SK-N-SH (cell line): ENCODE measurements around the gene VPS35. TPM values are rescaled to one million over a fixed set of nuclear protein-coding genes. Genes with fewer than 3 reads are reported as not detected.

Experiments
- CTCF ChIA-PET: fragments of 300-600, 350-600 bp; formaldehyde crosslinking; extraction: SDS; loops from one replicate; lab custom pipeline; 2021; lab: Yijun Ruan, JAX
- POLR2A ChIA-PET: fragments of 350-600 bp; sonication (Branson Sonifier 250); formaldehyde crosslinking; extraction: SDS; loops from one replicate; lab custom pipeline; 2020; ENCODE audit warnings: antibody characterized with exemption, inconsistent platforms; lab: Yijun Ruan, JAX
- DNase-seq: peaks from one replicate; pipeline ENCODE4 v3.0.0; 2012
- H2AFZ ChIP-seq: fragments of 200-600 bp; sonication (generic); 2 replicates; pipeline ENCODE4 v1.8.1; 2016; ENCODE audit warnings: antibody characterized with exemption, mild to moderate bottlenecking, low read depth
- H3F3A ChIP-seq: fragments of 200-600 bp; sonication (generic); replicated peaks from 2 replicates; pipeline ENCODE3; 2016; ENCODE audit warnings: antibody characterized with exemption, mild to moderate bottlenecking; ENCODE audit not compliant: insufficient read depth
- H3K27ac ChIP-seq, 2 experiments: fragments of 200-500 bp in 1 of 2; fragments of 200-600 bp in 1 of 2; sonication (Bioruptor generic) in 1 of 2; sonication (generic), shearing (Covaris generic) in 1 of 2; 2 replicates each; pipeline versions ENCODE4 v1.5.1 to v1.6.1; 2014 to 2016; ENCODE audit warnings: low read depth in 2 of 2, inconsistent platforms in 1 of 2, low read length in 1 of 2, mild to moderate bottlenecking in 1 of 2, mixed read lengths in 1 of 2
- H3K27me3 ChIP-seq: fragments of 200-600 bp; sonication (generic), shearing (Covaris generic); 2 replicates; pipeline ENCODE4 v1.6.1; 2016; ENCODE audit warnings: mixed run types; ENCODE audit not compliant: insufficient read depth
- H3K36me3 ChIP-seq, 2 experiments: fragments of 200-500 bp in 1 of 2; fragments of 200-600 bp in 1 of 2; sonication (Bioruptor generic) in 1 of 2; sonication (generic) in 1 of 2; replicated peaks in 1 of 2; 2 replicates each; pipeline versions ENCODE3 to v1.5.1; 2014 to 2016; ENCODE audit warnings: low read length in 1 of 2, mild to moderate bottlenecking in 1 of 2; ENCODE audit not compliant: insufficient read depth in 2 of 2, control insufficient read depth in 1 of 2
- H3K4me1 ChIP-seq, 2 experiments: fragments of 200-500 bp in 1 of 2; fragments of 200-600 bp in 1 of 2; sonication (Bioruptor generic) in 1 of 2; sonication (generic), shearing (Covaris generic) in 1 of 2; 2 replicates each; pipeline versions ENCODE4 v1.5.1 to v1.6.1; 2014 to 2016; ENCODE audit warnings: low read depth in 1 of 2, low read length in 1 of 2, mixed run types in 1 of 2; ENCODE audit not compliant: insufficient read depth in 2 of 2, control insufficient read depth in 1 of 2
- H3K4me2 ChIP-seq: fragments of 200-600 bp; sonication (generic), shearing (Covaris generic); 2 replicates; pipeline ENCODE4 v1.6.1; 2017; ENCODE audit warnings: mixed run types
- H3K4me3 ChIP-seq, 2 experiments: fragments of 200-500 bp in 1 of 2; fragments of 200-600 bp in 1 of 2; sonication (Bioruptor generic) in 1 of 2; sonication (generic), shearing (Covaris generic) in 1 of 2; 2 replicates each; pipeline versions ENCODE4 v1.5.1 to v1.8.1; 2014 to 2016; ENCODE audit warnings: low read depth in 2 of 2, inconsistent platforms in 1 of 2, low read length in 1 of 2, mild to moderate bottlenecking in 1 of 2, mixed read lengths in 1 of 2, moderate library complexity in 1 of 2
- H3K79me2 ChIP-seq: fragments of 200-600 bp; sonication (generic); 2 replicates; pipeline ENCODE4 v1.8.1; 2017; ENCODE audit warnings: mild to moderate bottlenecking; ENCODE audit not compliant: insufficient read depth
- H3K9ac ChIP-seq: fragments of 200-600 bp; sonication (generic); 2 replicates; pipeline ENCODE4 v1.6.1; 2017; ENCODE audit warnings: mixed run types
- H3K9me2 ChIP-seq: fragments of 200-600 bp; sonication (generic); 2 replicates; pipeline ENCODE4 v1.6.1; 2017; ENCODE audit warnings: mixed run types
- H3K9me3 ChIP-seq: fragments of 200-600 bp; sonication (generic); 2 replicates; pipeline ENCODE4 v1.6.1; 2017; ENCODE audit warnings: mixed run types, mild to moderate bottlenecking, moderate library complexity
- H4K20me1 ChIP-seq: fragments of 200-600 bp; sonication (generic); 2 replicates; pipeline ENCODE4 v1.6.1; 2017; ENCODE audit warnings: mild to moderate bottlenecking, mixed run types; ENCODE audit not compliant: insufficient read depth
- ELF1 ChIP-seq: IDR thresholded peaks from 2 replicates; pipeline ENCODE4 v1.4.0; 2012
- EP300 ChIP-seq, 2 experiments: IDR thresholded peaks; 2 replicates each; pipeline versions ENCODE4 v1.4.0 to v1.6.1; 2012; ENCODE audit warnings: borderline replicate concordance in 1 of 2, low read depth in 1 of 2, low read length in 1 of 2
- EZH2phosphoT487 ChIP-seq: fragments of 200-600 bp; sonication (generic); IDR thresholded peaks from 2 replicates; pipeline ENCODE4 v1.6.1; 2017; ENCODE audit warnings: low read depth, mixed run types, mild to moderate bottlenecking, antibody characterized with exemption, moderate library complexity, borderline replicate concordance
- MEF2A ChIP-seq: IDR thresholded peaks from 2 replicates; pipeline ENCODE4 v1.4.0; 2012; ENCODE audit warnings: low read depth, borderline replicate concordance
- POLR2AphosphoS5 ChIP-seq: IDR thresholded peaks from 2 replicates; pipeline ENCODE4 v1.6.1; 2012; ENCODE audit warnings: low read depth, low read length
- RAD21 ChIP-seq: IDR thresholded peaks from 2 replicates; pipeline ENCODE4 v1.6.1; 2012; ENCODE audit warnings: mild to moderate bottlenecking, low read length
- TAF1 ChIP-seq: IDR thresholded peaks from 2 replicates; pipeline ENCODE4 v1.6.1; 2012; ENCODE audit warnings: low read depth, mild to moderate bottlenecking, low read length, moderate library complexity, borderline replicate concordance
- TEAD4 ChIP-seq: IDR thresholded peaks from 2 replicates; pipeline ENCODE4 v1.4.0; 2012; ENCODE audit warnings: mild to moderate bottlenecking, borderline replicate concordance; ENCODE audit not compliant: insufficient read depth
- WGBS: methylation state at CpG from one replicate; pipeline ENCODE4 v1.1.6; 2017; ENCODE audit warnings: low lambda C conversion rate; 5-methylcytosine and 5-hydroxymethylcytosine counted together
- polyA plus RNA-seq, 3 experiments: library from polyadenylated mRNA; depleted of rRNA; stranded (reverse); fragments of >200 nt; gene quantifications; 2 replicates each; pipeline ENCODE4 v1.2.3, GENCODE V29; 2012
- TF ChIP-seq, protein P1 (sequence below): IDR thresholded peaks from 2 replicates; pipeline ENCODE4 v1.4.0; 2012; ENCODE audit warnings: low read depth, borderline replicate concordance
- TF ChIP-seq, protein P2 (sequence below): IDR thresholded peaks from 2 replicates; pipeline ENCODE4; 2012
- TF ChIP-seq, protein P3 (sequence below): IDR thresholded peaks from 2 replicates; pipeline ENCODE4 v1.6.1; 2012; ENCODE audit warnings: mild to moderate bottlenecking, low read depth, low read length, moderate library complexity
- TF ChIP-seq, protein P4 (sequence below): fragments of 150-350 bp; IDR thresholded peaks from 2 replicates; pipeline ENCODE4 v1.6.1; 2016; ENCODE audit warnings: mild to moderate bottlenecking, low read depth, low read length
- TF ChIP-seq, protein P5 (sequence below): fragments of 150-350 bp; IDR thresholded peaks from 2 replicates; pipeline ENCODE4 v1.6.1; 2017; ENCODE audit warnings: antibody characterized with exemption, low read length, low read depth, borderline replicate concordance
- TF ChIP-seq, protein P6 (sequence below): IDR thresholded peaks from 2 replicates; pipeline ENCODE4 v1.4.0; 2012; ENCODE audit warnings: low read depth, borderline replicate concordance

VPS35 gene
- polyA plus RNA-seq, 1 of the 3 experiments (the other 2 are of a cell fraction): 17.5 TPM

DNA sequence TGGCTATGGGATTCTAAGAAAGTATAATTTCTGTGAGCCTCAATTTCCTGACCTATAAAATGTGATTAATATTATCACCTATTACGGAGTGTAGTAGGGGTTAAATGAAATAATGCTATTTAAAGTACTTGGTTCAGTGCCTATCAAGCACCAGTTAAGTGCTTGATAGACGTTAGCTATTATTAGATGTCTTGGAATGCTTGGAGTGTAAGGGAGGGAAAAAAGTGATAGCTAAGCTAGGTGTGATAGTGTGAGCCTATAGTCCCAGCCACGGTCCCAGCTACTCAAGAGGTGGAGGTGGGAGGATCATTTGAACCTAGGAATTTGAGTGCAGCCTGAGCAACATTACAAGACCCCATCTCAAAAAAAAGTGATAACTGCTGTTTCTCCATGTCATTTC is 8.0 kb upstream of the VPS35 start:
- no peaks in the 10 kb centered on the region for H3F3A ChIP-seq
- H2AFZ ChIP-seq: no peak overlapping the region
- H3K9me2 ChIP-seq: no peaks in the 10 kb centered on the region
- no peak overlapping the region for H3K27ac ChIP-seq
- H3K79me2 ChIP-seq: peaks cover 16% of the 10 kb centered on the region; the same call in 1 of the 2 replicates
- no peak overlapping the region for H3K4me2 ChIP-seq
- no peaks in the 10 kb centered on the region for H4K20me1 ChIP-seq
- no peaks in the 10 kb centered on the region for H3K9me3 ChIP-seq
- no peaks in the 10 kb centered on the region for H3K4me1 ChIP-seq
- H3K4me3 ChIP-seq: no peak overlapping the region
- ChIA-PET POLR2A (no interaction called here), CTCF (interaction anchor here (1.0 to 1.5 kb wide), 2 partner anchors 8 to 112 kb away, joined by 3 to 4 read pairs; no protein-coding TSS in a partner anchor)
- H3K9ac ChIP-seq: no peak overlapping the region
- WGBS: 97% methylated on average over 3 of the region's 3 CpGs
- no peak for DNase-seq
- TF ChIP-seq TAF1: no peak
- TF ChIP-seq EZH2phosphoT487: no peak
- TF ChIP-seq, protein P1, sequence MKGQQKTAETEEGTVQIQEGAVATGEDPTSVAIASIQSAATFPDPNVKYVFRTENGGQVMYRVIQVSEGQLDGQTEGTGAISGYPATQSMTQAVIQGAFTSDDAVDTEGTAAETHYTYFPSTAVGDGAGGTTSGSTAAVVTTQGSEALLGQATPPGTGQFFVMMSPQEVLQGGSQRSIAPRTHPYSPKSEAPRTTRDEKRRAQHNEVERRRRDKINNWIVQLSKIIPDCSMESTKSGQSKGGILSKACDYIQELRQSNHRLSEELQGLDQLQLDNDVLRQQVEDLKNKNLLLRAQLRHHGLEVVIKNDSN: no peak
- TF ChIP-seq, protein P2, sequence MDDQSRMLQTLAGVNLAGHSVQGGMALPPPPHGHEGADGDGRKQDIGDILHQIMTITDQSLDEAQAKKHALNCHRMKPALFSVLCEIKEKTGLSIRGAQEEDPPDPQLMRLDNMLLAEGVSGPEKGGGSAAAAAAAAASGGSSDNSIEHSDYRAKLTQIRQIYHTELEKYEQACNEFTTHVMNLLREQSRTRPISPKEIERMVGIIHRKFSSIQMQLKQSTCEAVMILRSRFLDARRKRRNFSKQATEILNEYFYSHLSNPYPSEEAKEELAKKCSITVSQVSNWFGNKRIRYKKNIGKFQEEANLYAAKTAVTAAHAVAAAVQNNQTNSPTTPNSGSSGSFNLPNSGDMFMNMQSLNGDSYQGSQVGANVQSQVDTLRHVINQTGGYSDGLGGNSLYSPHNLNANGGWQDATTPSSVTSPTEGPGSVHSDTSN: no peak
- no peak for TF ChIP-seq ELF1
- TF ChIP-seq MEF2A: no peak
- TF ChIP-seq, protein P3, sequence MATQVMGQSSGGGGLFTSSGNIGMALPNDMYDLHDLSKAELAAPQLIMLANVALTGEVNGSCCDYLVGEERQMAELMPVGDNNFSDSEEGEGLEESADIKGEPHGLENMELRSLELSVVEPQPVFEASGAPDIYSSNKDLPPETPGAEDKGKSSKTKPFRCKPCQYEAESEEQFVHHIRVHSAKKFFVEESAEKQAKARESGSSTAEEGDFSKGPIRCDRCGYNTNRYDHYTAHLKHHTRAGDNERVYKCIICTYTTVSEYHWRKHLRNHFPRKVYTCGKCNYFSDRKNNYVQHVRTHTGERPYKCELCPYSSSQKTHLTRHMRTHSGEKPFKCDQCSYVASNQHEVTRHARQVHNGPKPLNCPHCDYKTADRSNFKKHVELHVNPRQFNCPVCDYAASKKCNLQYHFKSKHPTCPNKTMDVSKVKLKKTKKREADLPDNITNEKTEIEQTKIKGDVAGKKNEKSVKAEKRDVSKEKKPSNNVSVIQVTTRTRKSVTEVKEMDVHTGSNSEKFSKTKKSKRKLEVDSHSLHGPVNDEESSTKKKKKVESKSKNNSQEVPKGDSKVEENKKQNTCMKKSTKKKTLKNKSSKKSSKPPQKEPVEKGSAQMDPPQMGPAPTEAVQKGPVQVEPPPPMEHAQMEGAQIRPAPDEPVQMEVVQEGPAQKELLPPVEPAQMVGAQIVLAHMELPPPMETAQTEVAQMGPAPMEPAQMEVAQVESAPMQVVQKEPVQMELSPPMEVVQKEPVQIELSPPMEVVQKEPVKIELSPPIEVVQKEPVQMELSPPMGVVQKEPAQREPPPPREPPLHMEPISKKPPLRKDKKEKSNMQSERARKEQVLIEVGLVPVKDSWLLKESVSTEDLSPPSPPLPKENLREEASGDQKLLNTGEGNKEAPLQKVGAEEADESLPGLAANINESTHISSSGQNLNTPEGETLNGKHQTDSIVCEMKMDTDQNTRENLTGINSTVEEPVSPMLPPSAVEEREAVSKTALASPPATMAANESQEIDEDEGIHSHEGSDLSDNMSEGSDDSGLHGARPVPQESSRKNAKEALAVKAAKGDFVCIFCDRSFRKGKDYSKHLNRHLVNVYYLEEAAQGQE: no peak
- TF ChIP-seq, protein P4, sequence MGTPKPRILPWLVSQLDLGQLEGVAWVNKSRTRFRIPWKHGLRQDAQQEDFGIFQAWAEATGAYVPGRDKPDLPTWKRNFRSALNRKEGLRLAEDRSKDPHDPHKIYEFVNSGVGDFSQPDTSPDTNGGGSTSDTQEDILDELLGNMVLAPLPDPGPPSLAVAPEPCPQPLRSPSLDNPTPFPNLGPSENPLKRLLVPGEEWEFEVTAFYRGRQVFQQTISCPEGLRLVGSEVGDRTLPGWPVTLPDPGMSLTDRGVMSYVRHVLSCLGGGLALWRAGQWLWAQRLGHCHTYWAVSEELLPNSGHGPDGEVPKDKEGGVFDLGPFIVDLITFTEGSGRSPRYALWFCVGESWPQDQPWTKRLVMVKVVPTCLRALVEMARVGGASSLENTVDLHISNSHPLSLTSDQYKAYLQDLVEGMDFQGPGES: no peak
- TF ChIP-seq TEAD4: no peak
- TF ChIP-seq, protein P5, sequence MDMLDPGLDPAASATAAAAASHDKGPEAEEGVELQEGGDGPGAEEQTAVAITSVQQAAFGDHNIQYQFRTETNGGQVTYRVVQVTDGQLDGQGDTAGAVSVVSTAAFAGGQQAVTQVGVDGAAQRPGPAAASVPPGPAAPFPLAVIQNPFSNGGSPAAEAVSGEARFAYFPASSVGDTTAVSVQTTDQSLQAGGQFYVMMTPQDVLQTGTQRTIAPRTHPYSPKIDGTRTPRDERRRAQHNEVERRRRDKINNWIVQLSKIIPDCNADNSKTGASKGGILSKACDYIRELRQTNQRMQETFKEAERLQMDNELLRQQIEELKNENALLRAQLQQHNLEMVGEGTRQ: no peak
- no peak for TF ChIP-seq POLR2AphosphoS5
- TF ChIP-seq, protein P6, sequence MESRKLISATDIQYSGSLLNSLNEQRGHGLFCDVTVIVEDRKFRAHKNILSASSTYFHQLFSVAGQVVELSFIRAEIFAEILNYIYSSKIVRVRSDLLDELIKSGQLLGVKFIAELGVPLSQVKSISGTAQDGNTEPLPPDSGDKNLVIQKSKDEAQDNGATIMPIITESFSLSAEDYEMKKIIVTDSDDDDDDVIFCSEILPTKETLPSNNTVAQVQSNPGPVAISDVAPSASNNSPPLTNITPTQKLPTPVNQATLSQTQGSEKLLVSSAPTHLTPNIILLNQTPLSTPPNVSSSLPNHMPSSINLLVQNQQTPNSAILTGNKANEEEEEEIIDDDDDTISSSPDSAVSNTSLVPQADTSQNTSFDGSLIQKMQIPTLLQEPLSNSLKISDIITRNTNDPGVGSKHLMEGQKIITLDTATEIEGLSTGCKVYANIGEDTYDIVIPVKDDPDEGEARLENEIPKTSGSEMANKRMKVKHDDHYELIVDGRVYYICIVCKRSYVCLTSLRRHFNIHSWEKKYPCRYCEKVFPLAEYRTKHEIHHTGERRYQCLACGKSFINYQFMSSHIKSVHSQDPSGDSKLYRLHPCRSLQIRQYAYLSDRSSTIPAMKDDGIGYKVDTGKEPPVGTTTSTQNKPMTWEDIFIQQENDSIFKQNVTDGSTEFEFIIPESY: no peak
- no peak for TF ChIP-seq EP300 (IDR thresholded peaks at IDR 0.05; ENCODE audit: borderline replicate concordance in 1 of 2, low read depth in 1 of 2, low read length in 1 of 2)
- TF ChIP-seq RAD21: no peak
- H3K36me3 ChIP-seq: peaks cover 23 to 32% of the 10 kb centered on the region in 2 experiments
- no peaks in the 10 kb centered on the region for H3K27me3 ChIP-seq
